GM18519 (cell line): ENCODE data around the gene HEATR3.

ENCODE experiments used
- ATAC-seq: cut with Tn5 transposase; IDR thresholded peaks from one replicate; pipeline ENCODE4 v1.9.1; 2021; ENCODE audit warnings: mild to moderate bottlenecking, moderate library complexity; ENCODE audit not compliant: unreplicated experiment, low FRiP score

The HEATR3 gene

DNA sequence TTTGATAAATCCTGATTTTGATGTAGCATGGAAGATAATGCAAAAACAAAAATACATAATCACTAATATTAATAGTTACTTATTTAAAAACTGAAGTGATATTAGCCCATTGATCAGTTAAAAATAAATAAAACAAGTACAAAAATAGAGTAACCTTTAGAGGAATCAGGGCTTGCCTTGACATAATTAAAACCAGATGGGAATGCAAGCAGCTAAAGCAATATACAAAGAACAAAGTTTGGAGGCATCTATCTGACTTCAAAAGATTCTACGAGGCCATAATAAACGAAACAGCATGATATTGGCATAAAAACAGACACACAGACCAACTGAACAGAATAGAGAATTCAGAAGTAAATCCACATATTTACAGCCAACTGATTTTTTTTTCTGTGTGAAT, 15.0 kb upstream of the HEATR3 start:
- ATAC-seq, result no peak

GRCh38 chr16:50056226-50056625, 9.5 kb upstream of the HEATR3 start:
- no peak for ATAC-seq

DNA sequence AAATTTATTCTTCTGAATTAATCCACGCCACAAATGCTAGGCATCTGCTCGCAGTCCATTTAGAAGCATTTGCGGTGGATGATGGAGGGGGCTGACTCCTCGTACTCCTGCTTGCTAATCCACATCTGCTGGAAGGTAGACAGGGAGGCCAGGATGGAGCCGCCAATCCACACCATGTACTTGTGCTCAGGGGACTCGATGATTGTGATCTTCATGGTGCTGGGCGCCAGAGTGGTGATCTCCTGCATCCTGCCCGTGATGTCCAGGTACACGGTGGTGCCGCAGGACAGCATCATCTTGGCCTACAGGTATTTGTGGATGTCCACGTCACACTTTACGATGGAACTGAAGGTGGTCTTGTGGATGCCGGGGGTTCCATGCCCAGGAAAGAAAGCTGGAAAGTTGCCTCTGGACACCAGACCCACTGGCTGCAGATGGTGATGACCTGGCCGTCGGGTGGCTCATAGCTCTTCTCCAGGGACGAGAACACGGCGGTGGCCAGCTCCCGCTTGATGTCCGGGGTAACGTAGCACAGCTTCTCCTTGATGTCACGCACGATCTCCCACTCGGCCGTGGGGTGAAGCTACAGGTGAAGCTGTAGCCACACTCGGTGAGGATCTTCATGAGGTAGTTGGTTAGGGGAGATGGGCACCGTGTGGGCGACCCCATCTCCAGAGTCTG, 7.5 kb upstream of the HEATR3 start:
- ATAC-seq, result no peak

- ATAC-seq, result no peak
Measured at GRCh38 chr16:50059111-50059510, 6.7 kb upstream of the HEATR3 start.

DNA sequence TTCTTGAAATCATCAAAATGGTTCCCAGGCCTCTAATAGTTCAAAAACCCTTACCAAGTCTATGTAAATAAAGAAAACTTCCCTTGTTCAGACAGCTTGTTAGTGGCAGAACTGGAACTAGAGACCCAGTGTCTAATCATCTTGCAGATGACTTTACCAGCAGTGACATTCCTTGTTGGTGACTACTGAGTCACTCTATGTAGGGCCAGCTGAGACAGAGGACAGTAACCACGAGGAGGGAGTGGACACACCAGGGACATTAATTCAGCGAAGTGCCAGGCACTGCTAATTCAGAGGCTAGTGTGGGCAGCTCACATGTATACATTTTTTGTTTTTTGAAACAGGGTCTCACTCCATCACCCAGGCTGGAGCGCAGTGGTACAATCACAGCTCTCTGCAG, 6.1 kb upstream of the HEATR3 start:
- ATAC-seq, result no peak

DNA sequence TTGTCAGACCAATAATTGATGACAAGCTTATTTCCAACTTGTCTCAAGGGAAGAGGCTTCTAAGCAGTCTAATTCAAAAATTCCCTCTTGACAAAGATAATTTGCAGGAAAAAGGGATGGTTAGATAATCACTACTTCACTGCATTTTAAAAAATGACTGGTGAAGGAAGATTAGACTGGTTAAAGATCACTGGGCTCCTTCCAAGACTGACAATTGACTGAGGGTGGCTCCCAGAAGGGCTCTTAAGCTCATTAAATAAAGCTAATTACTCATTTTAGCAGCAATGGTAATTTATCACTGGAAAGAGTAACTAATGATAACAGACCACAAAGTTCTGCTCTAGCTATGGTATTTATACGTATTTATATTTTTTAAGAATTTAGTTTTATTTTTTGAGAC, 4.4 kb upstream of the HEATR3 start:
- no peak for ATAC-seq

GRCh38 chr16:50065241-50065623, 538 bp upstream of the HEATR3 start:
- ATAC-seq, result no peak

DNA sequence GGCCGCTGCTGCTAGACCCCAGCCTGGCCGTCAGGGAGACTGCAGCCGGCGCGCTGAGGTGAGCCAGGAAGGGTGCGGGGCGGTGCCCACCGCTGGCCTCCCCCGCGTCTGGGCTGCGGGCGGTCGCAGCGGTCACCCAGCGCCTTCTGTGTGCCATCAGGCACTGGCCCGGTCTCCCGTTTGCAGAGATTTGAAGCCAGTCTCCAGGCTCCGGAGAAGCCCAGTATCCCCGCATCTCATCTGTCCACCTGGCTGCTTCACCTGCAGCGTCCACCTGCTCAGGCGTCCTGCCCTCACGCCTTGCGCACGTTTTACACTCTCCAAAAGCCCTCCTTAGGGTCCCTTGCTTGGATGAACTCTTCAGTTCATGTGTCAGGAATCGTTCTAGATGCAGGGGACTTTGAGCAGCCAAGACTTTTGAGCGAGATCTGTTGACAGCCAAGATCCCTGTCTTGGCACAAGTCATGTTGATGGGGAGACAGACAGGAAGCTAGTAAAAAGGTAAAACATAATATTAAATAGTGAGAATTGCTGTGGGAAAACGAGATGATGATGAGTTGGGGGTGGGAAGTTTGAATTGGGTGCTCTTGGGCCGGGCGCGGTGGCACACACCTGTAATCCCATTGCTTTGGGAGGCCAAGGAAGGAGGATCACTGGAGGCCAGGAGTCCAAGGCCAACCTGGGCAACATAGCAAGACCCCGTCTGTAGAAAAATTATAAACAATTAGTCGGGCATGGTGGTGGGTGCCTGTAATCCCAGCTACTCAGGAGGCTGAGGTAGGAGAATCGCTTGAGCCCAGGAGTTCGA, 916 bp downstream of the HEATR3 start:
- no peak for ATAC-seq

DNA sequence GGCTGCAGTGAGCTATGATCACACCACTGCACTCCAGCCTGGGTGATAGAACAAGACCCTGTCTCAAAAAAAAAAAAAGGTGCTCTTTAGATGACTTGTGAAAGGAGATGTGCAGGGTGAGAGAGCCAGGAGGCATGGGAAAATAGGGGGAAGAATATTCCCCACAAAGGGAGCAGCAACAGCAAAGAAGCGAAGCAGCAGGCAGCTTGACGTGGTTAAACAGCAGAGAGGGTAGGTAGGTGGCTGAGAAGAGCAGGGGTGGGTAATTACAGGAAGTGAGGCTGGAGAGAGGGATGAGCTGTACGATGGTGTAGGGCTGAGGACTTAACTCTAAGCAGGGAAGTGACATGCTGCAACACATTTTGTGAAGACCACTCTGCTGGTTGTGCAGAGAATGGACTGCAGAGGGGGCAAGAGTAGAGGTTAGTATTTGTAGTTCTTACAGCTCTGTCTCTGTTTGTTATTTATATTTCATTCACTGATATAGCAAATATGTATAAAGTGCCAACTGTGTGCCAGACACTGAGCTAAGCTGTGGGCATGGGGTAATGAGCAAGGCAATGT, 1.6 kb downstream of the HEATR3 start:
- no peak for ATAC-seq

DNA sequence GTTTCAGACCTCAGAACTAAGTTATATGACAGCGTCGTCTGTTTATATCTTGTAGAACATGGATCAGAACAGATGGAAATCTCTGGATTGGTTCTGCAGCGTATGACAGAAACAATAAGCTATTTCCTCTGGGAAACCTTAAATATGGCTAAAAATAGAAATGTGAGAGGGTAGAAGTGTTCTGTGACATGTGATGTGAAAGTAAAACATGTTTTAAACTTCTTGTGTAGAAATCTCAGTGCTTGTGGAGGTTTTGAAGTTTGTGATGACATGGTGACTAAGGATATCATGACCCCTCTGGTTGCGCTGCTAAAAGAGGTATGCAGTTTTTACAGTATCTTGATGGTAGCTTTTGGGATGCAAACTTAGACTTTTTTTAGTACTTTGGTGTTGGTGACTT, 2.8 kb downstream of the HEATR3 start:
- no peak for ATAC-seq

DNA sequence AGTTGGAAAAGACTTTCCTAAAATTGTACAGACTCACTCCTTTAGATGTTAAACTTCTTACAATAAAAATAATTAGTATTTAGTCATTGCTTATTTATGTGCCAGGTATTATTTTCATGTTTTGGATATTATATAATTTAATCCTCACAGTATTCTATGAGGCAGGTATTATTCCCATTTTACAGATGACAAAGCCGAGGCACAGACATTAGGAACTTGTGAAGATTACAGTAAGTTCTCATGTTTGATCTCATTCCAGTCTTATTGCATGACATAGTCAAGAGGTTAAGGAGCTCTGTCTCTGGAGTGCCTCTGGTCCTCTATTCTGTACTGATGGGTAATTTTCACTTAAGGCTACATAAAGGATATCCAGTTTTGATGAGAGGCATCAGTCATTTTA, 3.3 kb downstream of the HEATR3 start:
- no peak for ATAC-seq

GRCh38 chr16:50071075-50071671, 5.4 kb downstream of the HEATR3 start:
- no peak for ATAC-seq

DNA sequence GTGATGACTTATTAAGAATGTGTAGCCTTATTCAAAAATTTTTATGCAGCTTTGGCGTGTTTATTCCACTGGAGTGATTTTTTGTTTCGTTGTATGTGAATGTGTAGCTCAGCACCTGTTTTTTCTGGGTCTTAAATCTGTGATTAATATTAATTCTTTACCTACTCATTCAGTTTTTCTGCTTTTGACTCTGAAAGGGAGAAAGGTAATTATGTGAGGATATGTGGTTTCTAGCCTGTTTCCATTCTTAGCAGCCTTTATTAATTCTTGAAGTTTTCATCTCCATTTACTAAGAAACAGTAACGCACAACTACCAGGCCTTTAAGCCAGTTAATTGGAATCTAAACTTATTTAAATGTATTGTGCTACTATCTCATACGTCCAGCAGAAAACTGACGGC, 7.0 kb downstream of the HEATR3 start:
- no peak for ATAC-seq

- ATAC-seq, result no peak
Measured at GRCh38 chr16:50079397-50080140, 13.8 kb downstream of the HEATR3 start.

DNA sequence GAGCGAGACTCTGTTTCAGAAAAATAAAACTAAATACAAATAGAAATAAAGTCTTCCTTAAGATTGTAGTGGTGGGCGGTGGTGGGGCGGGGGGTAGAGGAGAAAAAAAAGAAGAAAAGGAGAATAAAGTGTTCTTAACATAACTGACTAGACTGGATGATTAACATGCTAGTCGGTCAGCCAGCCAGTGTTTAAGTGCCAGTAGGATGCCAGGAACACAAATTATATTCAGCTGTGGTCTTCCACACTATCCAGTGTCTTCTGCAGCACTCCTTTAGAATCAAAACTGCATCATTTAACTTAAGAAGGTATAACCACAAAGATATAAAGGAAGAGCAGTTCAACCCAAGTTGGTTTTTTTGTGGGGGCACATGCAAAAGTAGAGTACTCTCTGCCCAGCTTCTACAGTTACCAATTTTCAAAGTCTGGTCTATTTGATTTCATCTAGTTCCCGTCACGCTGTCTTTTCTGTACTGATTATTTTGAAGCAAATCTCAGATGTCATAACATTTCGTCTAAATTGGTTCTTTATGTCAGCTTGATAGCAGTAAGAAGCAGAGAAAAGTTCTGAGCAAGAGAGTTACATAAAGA, 15.8 kb downstream of the HEATR3 start:
- no peak for ATAC-seq

GRCh38 chr16:50083996-50084395, 18.2 kb downstream of the HEATR3 start:
- no peak for ATAC-seq

DNA sequence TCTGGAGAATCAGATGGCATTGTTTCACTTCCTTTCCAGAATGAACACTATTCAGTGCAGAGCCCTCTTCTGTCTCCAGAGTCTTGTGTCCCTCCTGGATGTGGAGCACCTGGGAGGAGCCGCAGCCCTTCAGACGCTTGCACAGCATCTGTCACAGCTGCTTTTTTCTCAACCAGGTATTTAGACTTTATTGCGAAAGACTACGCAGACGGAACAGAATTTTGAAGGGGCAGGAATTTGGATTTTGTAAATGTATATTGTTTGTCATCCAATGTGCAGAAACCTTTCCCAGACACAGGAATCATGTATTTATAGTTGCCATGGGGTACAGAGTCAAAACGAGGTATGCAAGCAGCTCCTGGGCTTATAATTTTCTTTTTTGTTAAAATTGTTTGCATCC, 20.4 kb downstream of the HEATR3 start:
- no peak for ATAC-seq

DNA sequence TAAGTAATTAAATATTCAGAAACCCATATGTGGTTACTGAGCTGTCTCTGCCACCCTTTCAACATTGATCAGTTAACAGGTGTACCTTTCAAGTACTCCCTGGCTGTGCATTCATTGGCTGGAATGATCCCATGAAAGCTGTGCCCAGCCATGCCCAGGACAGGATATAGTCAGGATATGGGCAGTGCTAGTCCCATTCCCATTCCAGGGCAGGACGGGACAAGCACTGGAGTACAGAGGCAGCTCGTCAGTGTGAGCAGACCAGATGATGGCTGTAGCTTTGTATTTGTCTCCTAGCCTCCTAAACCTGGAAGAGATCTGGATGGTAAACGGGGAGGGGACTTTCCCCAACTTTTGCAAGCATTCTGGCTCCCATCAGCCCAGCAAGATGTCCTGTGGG, 22.5 kb downstream of the HEATR3 start:
- ATAC-seq, result no peak

- ATAC-seq, result no peak
Measured at GRCh38 chr16:50092891-50093290, 27.1 kb downstream of the HEATR3 start.
